Mesenchymal stem cell (in vitro differentiated cells and primary cell): ENCODE results near the gene EXOC4.

Experiments
- DNase-seq: peaks from one replicate; pipeline ENCODE4 v3.0.0-alpha.2; 2013
- H2AFZ ChIP-seq: one replicate; pipeline ENCODE4 v1.6.1; 2013; ENCODE audit warnings: low read depth, mild to moderate bottlenecking, control low read depth, inconsistent platforms, low read length, moderate library complexity
- H2AK5ac ChIP-seq: 2 replicates; pipeline ENCODE4 v1.6.1; 2013; ENCODE audit warnings: low read length, moderate library complexity, mild to moderate bottlenecking, inconsistent platforms; ENCODE audit not compliant: severe bottlenecking
- H2BK120ac ChIP-seq: one replicate; pipeline ENCODE4 v1.6.1; 2013; ENCODE audit warnings: low read depth, mild to moderate bottlenecking, inconsistent platforms, low read length, moderate library complexity
- H2BK12ac ChIP-seq, 2 experiments: one replicate each; pipeline ENCODE4 v1.6.1; 2013; ENCODE audit warnings: inconsistent platforms in 2 of 2, low read length in 2 of 2, mild to moderate bottlenecking in 2 of 2, moderate library complexity in 2 of 2, control low read depth in 1 of 2
- H2BK15ac ChIP-seq: one replicate; pipeline ENCODE4 v1.6.1; 2013; ENCODE audit warnings: mild to moderate bottlenecking, low read depth, inconsistent platforms; ENCODE audit not compliant: poor library complexity, severe bottlenecking
- H2BK5ac ChIP-seq: 2 replicates; pipeline ENCODE4 v1.6.1; 2013; ENCODE audit warnings: low read depth, mild to moderate bottlenecking, low read length, control low read depth, inconsistent platforms; ENCODE audit not compliant: poor library complexity, severe bottlenecking
- H3K14ac ChIP-seq, 2 experiments: one replicate each; pipeline ENCODE4 v1.6.1; 2013; ENCODE audit warnings: inconsistent platforms in 2 of 2, low read length in 2 of 2, control low read depth in 1 of 2, mild to moderate bottlenecking in 1 of 2, moderate library complexity in 1 of 2
- H3K18ac ChIP-seq, 2 experiments: one replicate each; pipeline ENCODE4 v1.6.1; 2013; ENCODE audit warnings: inconsistent platforms in 2 of 2, low read length in 2 of 2, control low read depth in 1 of 2, low read depth in 1 of 2, mild to moderate bottlenecking in 1 of 2
- H3K23ac ChIP-seq, 2 experiments: one replicate each; pipeline ENCODE4 v1.6.1; 2013; ENCODE audit warnings: inconsistent platforms in 2 of 2, low read length in 2 of 2, mild to moderate bottlenecking in 2 of 2, moderate library complexity in 2 of 2, control low read depth in 1 of 2
- H3K27ac ChIP-seq: 2 replicates; pipeline ENCODE4 v1.5.1; 2013; ENCODE audit warnings: mild to moderate bottlenecking, moderate library complexity, low read length, control low read depth, inconsistent platforms; ENCODE audit not compliant: poor library complexity, severe bottlenecking
- H3K27me3 ChIP-seq, 2 experiments: 2 replicates each; pipeline versions ENCODE4 v1.6.1 to v1.7.0; 2013; ENCODE audit warnings: low read length in 2 of 2, mild to moderate bottlenecking in 2 of 2, moderate library complexity in 2 of 2, control low read depth in 1 of 2, inconsistent platforms in 1 of 2; ENCODE audit not compliant: control insufficient read depth in 1 of 2, insufficient read depth in 1 of 2
- H3K36me3 ChIP-seq, 2 experiments: 2 replicates each; pipeline versions ENCODE4 v1.6.1 to v1.7.0; 2013; ENCODE audit warnings: low read length in 2 of 2, control low read depth in 1 of 2, inconsistent platforms in 1 of 2, low read depth in 1 of 2, mild to moderate bottlenecking in 1 of 2; ENCODE audit not compliant: insufficient read depth in 2 of 2, control insufficient read depth in 1 of 2
- H3K4ac ChIP-seq, 2 experiments: one replicate each; pipeline ENCODE4 v1.6.1; 2013; ENCODE audit warnings: inconsistent platforms in 2 of 2, low read length in 2 of 2, mild to moderate bottlenecking in 2 of 2, moderate library complexity in 2 of 2, control low read depth in 1 of 2, low read depth in 1 of 2
- H3K4me1 ChIP-seq: 2 replicates; pipeline ENCODE4 v1.6.1; 2013; ENCODE audit warnings: low read depth, low read length, control low read depth; ENCODE audit not compliant: control insufficient read depth, insufficient read depth
- H3K4me2 ChIP-seq: 2 replicates; pipeline ENCODE4 v1.6.1; 2013; ENCODE audit warnings: low read length, mild to moderate bottlenecking, inconsistent platforms; ENCODE audit not compliant: poor library complexity, severe bottlenecking
- H3K4me3 ChIP-seq, 2 experiments: 2 replicates each; pipeline versions ENCODE4 v1.5.1 to v1.7.0; 2013; ENCODE audit warnings: low read length in 2 of 2, mild to moderate bottlenecking in 2 of 2, control low read depth in 1 of 2, low read depth in 1 of 2; ENCODE audit not compliant: insufficient read depth in 1 of 2
- H3K79me1 ChIP-seq: replicated peaks from 2 replicates; pipeline ENCODE4 v1.6.1; 2013; ENCODE audit warnings: mild to moderate bottlenecking, control low read depth, low read length, inconsistent platforms; ENCODE audit not compliant: poor library complexity, severe bottlenecking
- H3K9ac ChIP-seq: 2 replicates; pipeline ENCODE4 v1.7.0; 2013; ENCODE audit warnings: mild to moderate bottlenecking, low read length, moderate library complexity
- H3K9me3 ChIP-seq: 2 replicates; pipeline ENCODE4 v1.7.0; 2013; ENCODE audit warnings: mild to moderate bottlenecking, low read length; ENCODE audit not compliant: control insufficient read depth
- H4K8ac ChIP-seq: one replicate; pipeline ENCODE4 v1.6.1; 2013; ENCODE audit warnings: inconsistent platforms, mild to moderate bottlenecking, low read length, moderate library complexity
- H4K91ac ChIP-seq: one replicate; pipeline ENCODE4 v1.6.1; 2013; ENCODE audit warnings: mild to moderate bottlenecking, low read length, inconsistent platforms
- WGBS: methylation state at CpG from one replicate; pipeline ENCODE4 v1.1.7; 2013; ENCODE audit warnings: mixed read lengths; 5-methylcytosine and 5-hydroxymethylcytosine counted together

Gene EXOC4

DNA sequence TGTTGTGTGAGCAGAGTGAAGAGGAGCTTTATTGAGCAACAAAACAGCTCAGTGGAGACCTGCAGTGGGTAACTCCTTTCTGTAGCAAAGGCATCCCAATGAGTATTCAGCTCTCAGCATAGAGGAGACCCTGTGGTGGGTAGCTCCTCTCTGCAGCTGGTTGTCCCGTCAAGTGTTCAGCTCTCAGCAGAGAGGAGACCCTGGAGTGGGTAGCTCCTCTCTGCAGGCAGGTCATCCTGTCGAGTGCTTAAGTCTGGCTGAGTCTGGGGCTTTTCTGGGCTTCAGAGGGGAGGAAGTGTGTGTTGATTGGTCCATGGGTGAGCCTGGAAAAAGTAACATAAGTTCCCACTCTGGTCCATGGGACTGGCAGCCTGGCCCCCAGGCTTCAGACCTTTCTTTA is 702.3 kb downstream of the EXOC4 start:
- WGBS: 94% methylated on average over 2 of the region's 2 CpGs
- no peak for DNase-seq
- Histone ChIP-seq H3K79me1 (peaks cover 3% of the 10 kb centered on the region), H3K4ac (no peak overlapping the region), H4K8ac (no peak overlapping the region), H2BK5ac (no peak overlapping the region), H3K27ac (no peak overlapping the region), H3K18ac (no peak overlapping the region), H3K4me1 (peaks cover 4% of the 10 kb centered on the region), H4K91ac (no peak overlapping the region), H2BK120ac (no peak overlapping the region), H3K4me3 (no peak overlapping the region), H3K14ac (no peak overlapping the region), H3K36me3 (peaks cover 8 to 13% of the 10 kb centered on the region in 2 experiments), H2AFZ (no peak overlapping the region), H2BK15ac (no peak overlapping the region), H3K23ac (no peak overlapping the region), H3K9ac (no peak overlapping the region), H3K9me3 (no peaks in the 10 kb centered on the region), H3K4me2 (no peak overlapping the region), H2BK12ac (no peak overlapping the region), H3K27me3 (no peaks in the 10 kb centered on the region), H2AK5ac (no peak overlapping the region)

- Histone ChIP-seq H4K8ac (no peak overlapping the region), H3K36me3 (peaks cover 0 to 13% of the 10 kb centered on the region in 2 experiments), H3K14ac (no peak overlapping the region), H3K79me1 (peaks cover 3% of the 10 kb centered on the region), H3K4me3 (no peak overlapping the region), H2AFZ (no peak overlapping the region), H3K4ac (no peak overlapping the region), H4K91ac (no peak overlapping the region), H3K27me3 (no peaks in the 10 kb centered on the region), H3K27ac (no peak overlapping the region), H3K4me1 (peaks cover 4% of the 10 kb centered on the region), H2BK5ac (no peak overlapping the region), H2AK5ac (no peak overlapping the region), H3K9ac (no peak overlapping the region), H2BK12ac (no peak overlapping the region), H3K9me3 (no peaks in the 10 kb centered on the region), H2BK15ac (no peak overlapping the region), H3K4me2 (no peak overlapping the region), H3K18ac (no peak overlapping the region), H3K23ac (no peak overlapping the region), H2BK120ac (no peak overlapping the region)
- 100% methylated on average over 1 of the region's 2 CpGs for WGBS
- no peak for DNase-seq
Observed at GRCh38 chr7:133957845-133958244, 705.0 kb downstream of the EXOC4 start.

GRCh38 chr7:133958822-133959221 is 705.9 kb downstream of the EXOC4 start:
- Histone ChIP-seq H2BK12ac (no peak overlapping the region), H3K4ac (no peak overlapping the region), H2AFZ (no peak overlapping the region), H3K9me3 (no peaks in the 10 kb centered on the region), H3K79me1 (peaks cover 3% of the 10 kb centered on the region), H3K36me3 (peaks cover 0 to 13% of the 10 kb centered on the region in 2 experiments), H2BK120ac (no peak overlapping the region), H2BK5ac (no peak overlapping the region), H3K4me1 (peaks cover 4% of the 10 kb centered on the region), H3K18ac (no peak overlapping the region), H3K9ac (no peak overlapping the region), H4K8ac (no peak overlapping the region), H3K4me2 (no peak overlapping the region), H3K4me3 (no peak overlapping the region), H4K91ac (no peak overlapping the region), H2BK15ac (no peak overlapping the region), H3K27me3 (no peaks in the 10 kb centered on the region), H2AK5ac (no peak overlapping the region), H3K23ac (no peak overlapping the region), H3K27ac (no peak overlapping the region), H3K14ac (no peak overlapping the region)
- WGBS: 88% methylated on average over 1 of the region's 1 CpG
- no peak for DNase-seq

GRCh38 chr7:133959505-133959904 is 706.6 kb downstream of the EXOC4 start:
- Histone ChIP-seq H2BK12ac (no peak overlapping the region), H3K14ac (no peak overlapping the region), H3K36me3 (peaks cover 0 to 12% of the 10 kb centered on the region in 2 experiments), H3K23ac (no peak overlapping the region), H3K27me3 (no peaks in the 10 kb centered on the region), H4K91ac (no peak overlapping the region), H4K8ac (no peak overlapping the region), H2AFZ (no peak overlapping the region), H3K4me3 (no peak overlapping the region), H3K4me2 (no peak overlapping the region), H3K27ac (no peak overlapping the region), H3K9me3 (no peaks in the 10 kb centered on the region), H2BK120ac (no peak overlapping the region), H3K18ac (no peak overlapping the region), H3K9ac (no peak overlapping the region), H3K4ac (no peak overlapping the region), H2BK15ac (no peak overlapping the region), H2BK5ac (no peak overlapping the region), H3K4me1 (peaks cover 4% of the 10 kb centered on the region), H3K79me1 (peaks cover 3% of the 10 kb centered on the region), H2AK5ac (no peak overlapping the region)
- no peak for DNase-seq
- no CpG with 5 or more reads among the region's 2 CpGs for WGBS
